Stimulated activated CD8-positive, alpha-beta memory T cell treated with anti-CD3 and anti-CD28 coated beads, Interleukin-4, amount 100 ng/mL, for 4 hours (primary cell): ENCODE results near the gene IMMP2L.
"Not testable (repeated sequence)": the region's sequence is repeated elsewhere in the genome, so short reads cannot be mapped to it uniquely, and the experiment has no call there.

ENCODE experiments used
- DNase-seq, 2 donors: peaks; one replicate each; pipeline ENCODE4 v3.0.0-alpha.2; 2020; ENCODE audit warnings: low read depth in 2 of 2, low spot score in 1 of 2

Gene IMMP2L

DNA sequence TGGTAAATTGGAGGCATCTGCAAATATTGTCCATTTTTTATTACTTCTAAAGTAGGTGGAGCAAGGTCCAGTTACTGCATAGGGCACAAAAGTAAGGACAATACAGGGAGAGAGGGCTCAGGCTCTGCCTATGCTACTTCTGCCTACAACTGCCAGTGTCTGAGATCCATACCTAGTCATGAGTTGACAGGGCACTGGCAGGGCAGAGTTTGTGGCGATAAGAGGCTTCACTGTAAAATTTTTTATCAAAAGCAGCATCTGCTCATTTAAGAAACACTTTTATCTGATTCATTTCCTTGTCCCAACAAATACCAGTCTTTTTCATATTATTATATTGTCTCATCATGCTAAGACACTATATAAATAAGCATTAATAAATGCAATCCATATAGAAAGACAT lies 293.4 kb downstream of the IMMP2L start:
- DNase-seq: no peak

DNA sequence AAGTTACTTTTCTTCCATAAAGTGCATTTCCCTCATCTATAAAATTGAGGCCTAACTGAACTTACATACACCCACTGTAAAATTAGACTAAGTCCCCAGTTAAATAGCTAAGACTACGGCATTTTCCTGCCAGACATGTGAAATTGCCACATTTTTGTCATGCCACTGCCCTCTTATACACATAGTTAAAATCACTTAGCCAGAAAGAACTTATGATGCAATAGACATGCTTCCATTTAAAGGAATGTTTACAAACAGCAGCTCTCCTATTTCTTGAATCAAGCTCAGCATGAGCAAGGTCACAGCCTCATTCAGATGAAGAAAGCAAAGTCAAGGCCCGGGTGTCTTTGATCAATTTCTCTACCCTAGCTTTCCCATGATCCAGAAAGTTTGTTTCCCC lies 295.7 kb downstream of the IMMP2L start:
- DNase-seq: no peak

DNA sequence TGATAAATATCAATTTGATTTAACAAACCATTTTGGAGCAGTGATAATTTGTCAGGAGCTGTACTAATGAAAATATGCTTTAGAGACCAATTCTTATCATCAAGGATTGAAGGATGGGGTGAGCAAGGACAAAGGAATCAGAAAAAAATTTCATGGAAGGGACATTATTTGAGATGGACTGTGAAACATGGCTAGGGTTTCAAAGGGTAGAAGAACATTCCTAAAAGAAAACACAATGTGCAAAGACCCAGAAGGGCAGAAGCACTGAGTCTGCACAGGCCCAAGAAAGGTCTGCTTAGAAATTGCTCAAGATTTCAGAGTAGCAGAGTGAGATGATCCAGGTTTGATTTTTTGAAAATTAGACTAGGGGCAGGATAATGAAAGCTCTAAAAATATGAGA lies 296.9 kb downstream of the IMMP2L start:
- DNase-seq: no peak

DNA sequence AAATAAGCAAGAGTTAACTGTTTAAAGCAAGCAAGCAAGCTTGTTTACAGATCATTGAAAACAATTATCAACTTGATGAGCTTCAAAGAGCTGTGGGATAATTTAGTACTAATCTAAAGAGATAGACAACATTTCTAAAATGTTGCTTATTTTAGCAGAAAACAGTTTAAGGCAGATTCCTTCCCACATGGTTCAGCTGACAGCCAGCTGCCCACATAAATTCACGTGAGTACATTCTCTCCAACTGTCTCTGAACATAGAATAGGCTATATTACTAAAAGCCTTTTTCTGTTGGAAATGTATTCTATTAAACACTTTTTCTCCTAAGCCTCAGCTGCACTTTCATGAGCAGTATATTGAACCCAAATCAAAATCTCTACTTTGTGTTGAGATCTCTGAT lies 297.3 kb downstream of the IMMP2L start:
- DNase-seq: no peak

DNA sequence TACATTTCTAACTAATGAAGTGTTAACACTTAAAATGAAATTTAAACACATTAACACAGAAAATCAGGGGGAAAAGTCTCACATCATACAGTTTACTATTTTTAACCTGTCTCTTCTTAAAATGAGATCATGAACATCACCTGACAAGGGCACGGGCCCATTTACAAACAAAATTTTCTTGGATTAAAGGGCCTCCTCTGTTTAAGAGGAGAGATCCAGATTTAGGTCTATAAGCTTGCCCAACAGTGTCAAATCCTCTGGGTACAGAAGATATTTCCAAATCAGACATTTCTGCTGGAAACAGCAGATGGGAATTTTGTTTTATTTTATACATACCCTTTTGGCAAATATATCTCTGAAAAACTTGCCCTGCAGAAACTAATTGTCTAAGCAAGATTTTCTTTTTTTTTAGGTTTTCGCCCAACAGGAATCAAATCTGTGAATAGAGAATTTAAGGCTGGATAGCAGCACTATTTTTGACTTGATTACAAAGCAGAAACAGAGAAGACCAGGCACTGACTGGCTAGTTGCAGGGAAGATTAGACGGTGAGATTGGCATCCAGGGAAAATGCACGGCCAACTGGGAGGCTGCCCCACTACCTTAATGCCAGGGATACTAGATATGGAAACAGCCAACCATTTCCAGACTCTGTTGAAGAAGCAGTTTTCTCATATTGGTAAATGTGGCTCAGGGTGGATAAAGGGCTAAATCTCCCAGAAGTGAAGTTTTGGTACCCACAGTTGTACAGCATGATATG lies 298.0 kb downstream of the IMMP2L start:
- DNase-seq: no peak

DNA sequence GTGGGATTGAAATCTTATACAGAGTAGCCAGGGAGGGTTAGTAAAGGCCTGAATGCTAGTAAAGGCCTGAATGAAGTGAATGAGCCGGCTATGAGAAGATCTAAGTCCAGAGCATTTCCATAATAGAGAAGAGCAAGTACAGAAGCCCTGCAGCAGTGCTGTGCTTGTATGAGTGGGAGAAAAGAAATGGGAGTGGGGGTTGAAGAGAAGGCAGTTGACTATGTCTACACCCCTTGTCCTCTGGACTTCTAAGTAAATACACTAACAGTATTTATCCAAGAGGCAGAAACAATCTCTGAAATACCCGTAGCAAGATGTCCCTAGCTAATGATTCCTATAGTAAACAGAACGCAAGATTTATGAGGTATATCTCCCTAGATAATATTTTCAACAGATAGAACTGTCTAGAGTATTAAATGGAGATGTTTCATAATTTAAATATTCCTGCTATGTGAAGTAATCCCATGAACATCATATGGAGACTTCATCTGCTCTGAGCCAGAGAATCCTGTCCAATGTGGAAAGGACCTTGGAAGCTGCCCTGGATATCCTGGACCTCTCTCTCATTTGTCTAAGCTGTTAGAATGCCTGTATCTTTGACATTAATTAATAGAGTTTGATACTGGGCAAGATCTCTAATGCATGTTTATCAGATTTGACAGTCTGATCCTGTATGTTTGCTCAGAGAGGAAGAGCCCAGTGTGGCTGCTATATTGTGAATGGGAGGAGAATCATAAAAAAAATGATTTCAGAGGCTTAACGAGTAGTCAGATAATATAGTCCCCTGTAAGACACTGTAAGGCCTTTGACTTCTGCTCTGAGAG lies 299.8 kb downstream of the IMMP2L start:
- DNase-seq: no peak

DNA sequence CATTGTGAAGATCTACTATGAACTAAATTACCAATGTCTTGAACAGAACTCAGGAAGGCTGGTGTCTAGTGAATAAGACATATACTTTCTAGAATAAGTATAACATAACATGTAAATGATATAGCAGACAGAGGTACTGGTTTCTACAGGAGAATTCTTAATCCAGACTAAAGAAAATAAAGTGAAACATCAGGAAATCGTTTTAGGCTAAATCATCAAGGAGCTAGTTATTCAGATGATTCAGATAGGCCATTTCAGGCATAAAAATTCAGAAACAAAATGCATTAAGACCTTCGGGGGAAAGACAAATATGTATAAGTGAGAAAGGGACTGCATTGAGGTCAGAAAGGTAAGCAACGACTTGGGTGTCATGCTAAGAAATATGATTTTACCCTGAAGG lies 300.8 kb downstream of the IMMP2L start:
- no peak for DNase-seq

DNA sequence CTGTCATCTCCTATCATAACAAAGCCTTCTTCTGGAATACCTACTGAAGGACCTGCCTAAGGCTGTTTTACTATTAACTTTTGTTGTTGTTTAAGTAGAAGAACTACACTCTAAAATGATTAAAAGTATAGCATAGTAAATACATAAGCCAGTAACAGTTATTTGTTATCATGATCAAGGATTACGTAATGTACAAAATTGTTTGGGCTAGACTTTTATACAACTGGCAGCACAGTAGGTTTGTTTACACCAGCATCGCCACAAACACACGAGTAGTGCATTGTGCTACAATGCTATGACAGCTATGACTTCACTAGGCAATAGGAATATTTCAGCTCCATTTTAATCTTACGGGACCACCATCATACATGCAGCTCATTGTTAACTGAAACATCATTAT lies 302.3 kb downstream of the IMMP2L start:
- no peak for DNase-seq

DNA sequence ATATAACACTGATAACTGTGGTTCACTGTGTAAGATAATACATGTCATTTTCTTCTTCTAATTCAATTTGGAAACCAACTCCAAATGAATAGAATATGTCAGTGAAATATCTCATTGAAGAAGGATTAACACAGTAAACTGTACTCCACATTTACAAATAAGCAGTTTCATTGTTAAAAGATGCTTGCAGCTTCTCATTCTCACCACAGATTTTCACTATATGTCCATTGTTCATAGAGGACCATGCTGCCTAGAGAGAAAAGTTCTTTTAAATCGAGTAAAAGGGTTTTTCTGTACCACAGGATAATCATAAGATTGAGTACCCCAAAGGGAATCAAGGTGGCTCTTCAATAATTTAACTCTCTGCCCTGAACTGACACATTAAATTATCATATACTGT lies 305.9 kb downstream of the IMMP2L start:
- no peak for DNase-seq

DNA sequence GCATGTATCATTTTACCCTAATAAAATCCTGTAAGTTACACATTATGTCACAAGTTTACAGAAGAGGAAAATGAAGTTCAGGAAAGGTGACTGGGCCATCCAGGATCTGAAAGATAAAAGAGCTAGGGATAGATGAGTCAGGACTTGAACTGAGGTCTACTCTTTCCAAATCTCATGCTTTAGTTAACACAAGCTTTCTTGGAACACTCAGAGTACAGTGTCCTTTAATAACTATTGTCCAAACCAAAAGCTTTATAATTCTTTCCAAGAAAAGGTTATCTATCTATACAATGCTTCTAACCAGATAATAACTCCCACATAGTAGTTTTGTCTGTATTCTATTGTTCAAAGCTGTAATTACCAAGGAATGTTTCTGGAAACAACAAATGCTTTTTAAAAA lies 306.7 kb downstream of the IMMP2L start:
- DNase-seq: no peak

DNA sequence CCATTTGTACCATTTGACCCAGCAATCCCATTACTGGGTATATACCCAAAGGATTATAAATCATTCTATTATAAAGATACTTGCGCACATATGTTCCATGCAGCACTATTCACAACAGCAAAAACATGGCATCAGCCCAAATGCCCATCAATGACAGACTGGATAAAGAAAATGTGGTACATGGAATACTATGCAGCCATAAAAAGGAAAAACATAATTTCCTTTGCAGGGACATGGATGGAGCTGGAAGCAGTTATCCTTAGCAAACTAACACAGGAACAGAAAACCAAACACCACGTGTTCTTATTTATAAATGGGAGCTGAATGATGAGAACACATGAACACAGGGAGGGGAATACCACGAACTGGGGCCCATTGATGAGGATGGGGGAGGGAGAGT lies 310.9 kb downstream of the IMMP2L start:
- not testable (repeated sequence) for DNase-seq

DNA sequence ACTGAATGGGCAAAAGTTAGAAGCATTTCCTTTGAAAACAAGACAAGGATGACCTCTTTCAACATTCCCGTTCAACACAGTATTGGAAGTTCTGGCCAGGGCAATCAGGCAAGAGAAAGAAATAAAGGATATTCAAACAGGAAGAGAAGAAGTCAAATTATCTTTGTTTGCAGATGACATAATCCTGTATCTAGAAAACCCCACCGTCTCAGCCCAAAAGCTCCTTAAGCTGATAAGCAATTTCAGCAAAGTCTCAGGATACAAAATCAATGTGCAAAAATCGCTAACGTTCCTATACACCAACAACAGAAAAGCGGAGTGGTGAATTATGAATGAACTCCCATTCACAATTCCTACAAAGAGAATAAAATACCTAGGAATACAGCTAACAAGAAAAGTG lies 312.5 kb downstream of the IMMP2L start:
- DNase-seq: not testable (repeated sequence)

DNA sequence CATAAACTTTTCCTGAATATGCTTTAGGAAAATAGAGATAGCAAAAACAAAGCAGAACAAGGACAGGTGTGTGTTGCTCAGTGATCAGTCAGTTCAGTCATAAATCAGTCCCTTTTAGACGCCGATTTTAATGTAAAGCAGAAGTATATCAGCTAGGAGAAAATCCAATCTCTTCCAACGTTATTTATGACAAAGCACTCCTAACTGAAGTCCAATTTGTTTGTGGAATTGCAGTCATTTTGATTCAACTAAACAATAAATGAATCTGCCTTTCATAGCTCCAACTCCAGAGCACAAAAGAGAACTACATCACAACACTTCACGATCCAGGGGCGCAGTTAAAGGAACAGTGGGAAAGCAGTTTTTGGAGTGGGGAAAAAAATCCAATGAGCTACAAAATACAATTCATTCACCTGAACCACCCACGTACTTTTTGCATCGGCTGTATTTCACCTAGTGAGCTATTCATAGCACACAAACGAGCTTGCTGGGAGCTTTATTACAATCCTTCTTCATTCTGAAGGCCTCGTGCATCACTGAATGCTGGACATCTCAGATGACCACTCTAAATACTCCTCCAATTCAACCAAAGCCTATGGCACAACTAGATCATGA lies 320.0 kb downstream of the IMMP2L start:
- no peak for DNase-seq

DNA sequence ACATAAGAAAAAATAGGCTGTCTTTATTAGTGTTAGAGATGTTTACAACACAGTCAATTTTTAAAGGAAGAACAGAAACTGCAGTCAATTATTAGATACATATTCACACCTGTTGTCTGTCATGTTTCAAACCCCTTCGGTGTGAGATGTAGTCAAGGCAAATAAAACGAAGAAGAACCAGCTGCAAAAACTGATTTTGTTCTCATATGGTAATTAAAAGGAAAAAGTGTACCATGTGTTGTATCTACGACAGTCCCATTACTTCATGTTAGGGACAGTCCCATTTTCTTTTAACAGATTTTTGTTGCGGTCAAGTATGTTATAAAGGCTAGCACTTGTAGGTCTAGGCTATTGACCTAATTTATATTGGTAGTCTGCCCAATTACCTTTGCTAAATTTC lies 321.9 kb downstream of the IMMP2L start:
- no peak for DNase-seq

DNA sequence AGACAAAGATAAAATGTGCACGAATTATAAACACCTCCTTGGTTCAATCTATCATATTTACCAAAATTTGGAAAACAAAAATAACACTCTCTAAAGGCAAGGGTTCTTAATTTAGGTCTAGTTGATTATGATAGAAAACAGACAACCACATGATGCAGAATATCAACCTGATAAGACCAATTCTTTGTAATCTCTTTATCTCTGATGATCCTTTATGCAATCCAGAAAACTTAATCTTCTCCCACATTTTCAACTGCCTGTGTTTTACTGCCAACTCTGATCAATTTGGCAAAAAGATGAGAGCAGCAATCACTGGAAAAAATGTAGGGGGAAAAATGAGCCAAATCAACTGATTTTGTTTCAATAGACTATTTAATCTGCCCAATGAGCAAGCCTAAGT lies 322.9 kb downstream of the IMMP2L start:
- DNase-seq: no peak

DNA sequence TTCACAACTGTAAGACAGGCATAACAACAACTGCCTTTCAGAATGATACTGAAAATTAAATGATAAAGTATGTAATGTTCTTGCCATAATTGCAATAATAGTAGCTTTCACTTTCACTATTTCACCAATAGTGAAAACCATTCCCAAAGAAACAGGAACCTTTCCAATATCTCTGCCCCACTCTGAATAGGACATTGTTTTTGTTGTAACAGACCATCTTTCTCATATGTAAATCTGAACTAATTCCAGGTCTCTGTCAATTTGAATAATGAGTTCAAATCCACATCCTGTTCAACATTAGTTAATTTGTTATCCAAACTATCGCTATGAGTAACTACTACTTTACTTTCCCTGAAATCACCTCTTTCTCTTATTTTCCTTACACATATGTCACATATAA lies 323.4 kb downstream of the IMMP2L start:
- DNase-seq: no peak

DNA sequence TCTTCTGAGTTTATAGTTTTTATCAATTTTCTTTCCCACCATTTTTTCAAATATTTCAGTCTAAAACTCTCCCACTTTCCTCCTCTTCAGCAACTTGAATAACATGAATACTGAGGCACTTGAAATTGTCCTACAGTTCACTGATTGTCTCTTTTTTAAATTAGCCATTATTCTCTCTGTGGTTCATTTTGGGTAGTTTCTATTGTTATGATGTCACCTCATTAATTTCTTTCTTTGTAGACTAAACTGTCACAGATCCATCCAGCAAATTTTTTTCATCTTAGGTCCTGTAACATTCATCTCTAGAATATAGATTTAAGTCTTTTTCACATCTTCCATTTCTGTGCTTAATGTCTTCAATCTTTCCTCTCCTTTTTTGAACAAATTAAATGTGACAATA lies 326.6 kb downstream of the IMMP2L start:
- no peak for DNase-seq

DNA sequence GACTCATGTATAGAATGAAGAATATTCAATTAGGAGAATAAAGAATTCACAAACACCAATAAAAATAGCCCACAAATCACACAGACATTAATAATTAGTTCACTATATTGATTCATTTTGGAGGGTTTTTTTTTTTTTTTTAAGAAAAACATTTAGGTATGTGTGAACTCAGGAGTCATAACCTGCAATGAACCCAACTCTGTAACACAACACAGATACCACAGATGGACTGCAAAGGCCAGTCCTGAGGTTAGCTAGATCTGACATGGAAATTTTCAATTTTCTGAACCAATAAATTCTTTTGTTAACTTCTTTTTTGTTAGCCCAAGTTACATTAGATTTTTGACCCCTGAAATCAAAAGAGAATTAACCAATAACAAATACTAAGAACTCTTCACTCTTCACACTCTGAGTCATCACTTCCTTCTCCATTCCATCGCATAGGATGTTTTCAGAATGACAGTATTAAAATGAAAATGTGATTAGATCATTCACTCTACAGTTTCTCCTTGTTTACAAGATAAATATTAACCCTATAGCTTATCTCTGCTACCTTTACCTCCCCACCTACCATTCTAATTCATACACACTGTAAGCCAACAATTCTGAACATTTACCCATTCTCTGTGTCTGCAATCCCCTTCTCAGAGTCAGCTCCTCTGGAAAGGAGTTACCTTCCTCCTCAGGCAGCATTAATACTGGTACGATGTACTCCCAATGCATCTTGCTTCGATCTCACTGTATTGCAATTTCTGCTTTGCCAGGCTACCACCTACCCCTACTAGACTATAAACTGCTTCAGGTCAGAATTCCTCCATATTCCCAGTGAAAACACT lies 329.8 kb downstream of the IMMP2L start:
- DNase-seq: no peak

DNA sequence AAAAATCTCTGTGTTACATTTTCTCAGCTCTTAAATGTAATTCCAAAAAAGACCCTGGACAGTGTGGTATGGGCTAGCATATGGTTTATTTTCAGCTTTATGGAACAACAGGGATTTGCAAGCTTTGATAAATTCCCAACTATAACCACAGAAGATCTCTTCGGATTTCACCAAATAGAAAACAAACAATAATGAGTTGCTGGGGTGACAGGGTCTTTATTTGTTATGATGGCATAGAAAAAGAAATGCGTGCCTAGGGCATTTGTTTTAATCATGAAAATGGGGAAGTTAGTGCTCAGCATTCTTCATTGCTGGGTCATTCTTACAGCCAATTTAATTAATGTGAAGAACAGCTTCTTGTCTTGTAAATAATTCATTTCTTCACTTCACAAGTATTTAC lies 332.4 kb downstream of the IMMP2L start:
- no peak for DNase-seq

DNA sequence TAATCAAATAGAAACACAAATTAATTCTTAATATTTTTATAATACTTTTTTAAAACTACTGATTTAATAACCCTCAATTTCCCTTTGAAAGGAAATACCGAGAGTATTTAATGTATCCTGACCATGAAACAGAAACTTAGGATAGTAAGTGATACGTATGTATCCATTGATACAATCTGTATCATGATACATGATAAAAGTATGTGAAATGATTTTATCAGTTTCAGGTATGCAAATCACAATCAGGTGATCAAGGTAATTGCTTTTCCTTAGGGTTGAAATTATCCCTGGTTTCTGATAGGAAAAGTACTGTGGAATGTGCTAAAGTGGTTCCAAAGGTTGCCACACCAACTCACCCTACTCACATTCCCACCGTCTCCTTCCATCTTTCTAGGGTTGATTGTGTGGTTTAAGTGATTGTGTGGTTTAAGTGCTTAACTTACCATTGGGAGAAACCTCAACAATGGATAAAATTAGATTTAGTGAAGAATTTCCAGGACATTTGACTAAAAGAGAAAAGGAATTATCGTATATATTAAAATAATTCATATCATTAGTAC lies 333.0 kb downstream of the IMMP2L start:
- DNase-seq: no peak

DNA sequence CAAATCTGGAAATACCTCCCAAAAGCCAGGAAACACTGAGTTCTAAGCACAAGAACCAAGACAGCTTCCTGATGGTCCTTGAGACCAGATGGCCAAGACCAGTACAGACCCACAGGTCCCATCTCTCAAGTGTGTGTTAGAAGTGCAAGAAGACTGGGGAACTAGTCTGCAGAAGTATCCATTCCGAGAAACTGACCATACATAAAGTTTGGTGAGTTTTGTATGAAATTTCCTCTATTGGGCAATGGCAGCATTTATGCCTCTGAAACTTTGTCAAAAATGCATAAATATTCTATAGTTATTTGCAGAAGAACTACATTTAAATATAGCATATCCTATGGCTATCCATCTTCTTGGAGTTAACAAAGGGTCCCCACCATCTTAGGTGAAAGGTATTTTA lies 333.9 kb downstream of the IMMP2L start:
- no peak for DNase-seq
